ENCODE measurements around the gene TTI1. TPM values are rescaled to one million over a fixed set of nuclear protein-coding genes. Genes with fewer than 3 reads are reported as not detected.

TTI1 gene
- total and polyA plus RNA-seq, 9 of the 15 experiments (the other 6 are each of a cell fraction or from before 2014, with no cell fraction given) = 9.8 to 55.1 (median 39.4) TPM

DNA sequence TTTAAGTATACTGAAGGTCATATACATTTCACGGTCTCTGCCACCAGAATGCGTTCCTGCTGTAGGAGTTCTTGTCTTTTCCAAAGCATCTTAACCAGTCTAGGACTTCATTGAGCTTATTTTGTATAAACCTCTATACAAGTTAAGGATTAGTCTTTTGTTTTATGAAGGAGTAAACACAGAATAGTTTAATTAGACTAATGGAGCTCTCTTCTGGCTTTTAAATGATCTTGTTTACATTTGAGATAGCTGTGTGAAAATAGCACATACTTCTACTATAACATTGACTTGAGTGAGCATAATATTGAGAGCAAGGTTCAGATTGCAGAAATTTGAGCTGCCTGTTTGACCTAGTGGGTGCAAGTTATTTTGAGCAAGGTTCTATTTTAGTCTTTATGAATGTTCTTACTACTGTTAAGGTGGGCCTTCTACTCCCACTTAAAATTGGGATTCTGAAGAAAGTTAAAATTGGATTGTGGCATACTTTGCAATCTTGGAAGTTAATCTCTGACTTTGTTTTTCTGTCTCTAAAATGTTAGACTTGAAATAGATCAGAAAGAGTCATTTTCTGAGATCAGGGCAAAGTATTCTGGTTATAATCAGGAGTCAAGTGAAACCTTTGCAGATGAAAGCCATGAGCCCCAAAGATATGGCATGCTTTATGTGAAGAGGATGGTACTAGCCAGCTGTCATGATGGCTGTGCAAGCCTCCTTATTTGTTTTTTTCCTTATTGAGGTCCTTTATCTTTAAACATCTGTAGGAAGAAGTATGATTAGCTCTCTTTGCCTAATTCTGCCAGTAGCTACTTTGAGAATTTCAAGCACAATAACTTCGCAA lies 42.1 kb upstream of the TTI1 start:
- Histone ChIP-seq H3K79me2 (ENCODE audit: control insufficient read depth, insufficient read depth, low read length) (peaks cover 21% of the 10 kb centered on the region), H3K9me3 (replicated peaks; ENCODE audit: control insufficient read depth, insufficient read depth, low read depth, low read length) (no peaks in the 10 kb centered on the region), H3K27me3 (ENCODE audit: control insufficient read depth in 2 of 2, insufficient read depth in 2 of 2, low read length in 2 of 2) (no peaks in the 10 kb centered on the region), H3K4me3 (no peak overlapping the region), H3K9ac (ENCODE audit: insufficient read depth in 1 of 2, low read depth in 2 of 2, low read length in 2 of 2) (no peak overlapping the region), H4K20me1 (replicated peaks; ENCODE audit: control insufficient read depth, insufficient read depth, low read length) (no peaks in the 10 kb centered on the region), H2AFZ (ENCODE audit: low read depth, low read length) (no peak overlapping the region), H3K27ac (ENCODE audit: extremely low read depth, low read depth, low read length) (no peak overlapping the region), H3K4me2 (ENCODE audit: insufficient read depth, low read length) (no peak overlapping the region), H3K36me3 (ENCODE audit: control insufficient read depth, insufficient read depth, low read length) (peaks cover 69% of the 10 kb centered on the region), H3K9me1 (ENCODE audit: control insufficient read depth, insufficient read depth, low read length) (peaks cover 4% of the 10 kb centered on the region), H3K4me1 (replicated peaks in 1 of 2; ENCODE audit: control insufficient read depth in 2 of 2, insufficient read depth in 2 of 2, low read length in 2 of 2) (peaks cover 0 to 14% of the 10 kb centered on the region in 2 experiments; a peak in 2 of 5 replicates)
- POLR2A ChIA-PET = interaction anchor here (1.2 kb wide), 1 partner anchor 89 kb away, joined by 6 read pairs; no protein-coding TSS in a partner anchor
- ATAC-seq (no peak), FAIRE-seq (no peak), DNase-seq (ENCODE audit: extremely low read depth in 1 of 4, low spot score in 3 of 4) (no peak)
- in situ Hi-C loops (cut with MboI) = loop anchor here (10.0 kb wide), 1 partner anchor 89 kb away; the partner anchor contains the start of gene TGM2
- BruUV-seq (replicated peaks) = no TSS peak
- TF ChIP-seq FUS (optimal IDR thresholded peaks at IDR 0.05; ENCODE audit: low read depth, low read length) = no peak
- TF ChIP-seq CBX8 (IDR thresholded peaks at IDR 0.05; ENCODE audit: borderline replicate concordance, extremely low read depth, low read depth, low read length, poor library complexity, severe bottlenecking) = no peak
- TF ChIP-seq CHCHD3 (CRISPR knock-in tag; IDR thresholded peaks at IDR 0.05) = no peak
- TF ChIP-seq, protein P1, sequence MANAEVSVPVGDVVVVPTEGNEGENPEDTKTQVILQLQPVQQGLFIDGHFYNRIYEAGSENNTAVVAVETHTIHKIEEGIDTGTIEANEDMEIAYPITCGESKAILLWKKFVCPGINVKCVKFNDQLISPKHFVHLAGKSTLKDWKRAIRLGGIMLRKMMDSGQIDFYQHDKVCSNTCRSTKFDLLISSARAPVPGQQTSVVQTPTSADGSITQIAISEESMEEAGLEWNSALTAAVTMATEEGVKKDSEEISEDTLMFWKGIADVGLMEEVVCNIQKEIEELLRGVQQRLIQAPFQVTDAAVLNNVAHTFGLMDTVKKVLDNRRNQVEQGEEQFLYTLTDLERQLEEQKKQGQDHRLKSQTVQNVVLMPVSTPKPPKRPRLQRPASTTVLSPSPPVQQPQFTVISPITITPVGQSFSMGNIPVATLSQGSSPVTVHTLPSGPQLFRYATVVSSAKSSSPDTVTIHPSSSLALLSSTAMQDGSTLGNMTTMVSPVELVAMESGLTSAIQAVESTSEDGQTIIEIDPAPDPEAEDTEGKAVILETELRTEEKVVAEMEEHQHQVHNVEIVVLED (CRISPR knock-in tag; IDR thresholded peaks at IDR 0.05) = no peak
- CTCF ChIA-PET (ENCODE audit: low intra/inter-chr PET ratio) = no interaction called here
- intact Hi-C loops (cut with micrococcal nuclease) = no loop called here
- 96% methylated on average over 3 of the region's 3 CpGs for WGBS (ENCODE audit: insufficient coverage, low coverage, missing lambda C conversion rate)
